Measurements from ENCODE around the gene ZNF385C.

Gene ZNF385C

GRCh38 chr17:42124256-42124655, 26.0 kb upstream of the ZNF385C start:
- no peak for DNase-seq

GRCh38 chr17:42122371-42123303, 24.4 kb upstream of the ZNF385C start, which contains the start of gene HSPB9:
Gene HSPB9 (plus strand): TSS chr17:42122804. CDS start chr17:42122851, 47 bp downstream.
- DNase-seq = peak; percentile 92

GRCh38 chr17:42120770-42121769, 22.8 kb upstream of the ZNF385C start, which contains the start of gene KAT2A:
Gene KAT2A (minus strand): TSS chr17:42121367. CDS start chr17:42121304, 63 bp downstream.
- DNase-seq = peak; percentile 75

GRCh38 chr17:42120161-42120769, 22.0 kb upstream of the ZNF385C start:
- no peak for DNase-seq

- no peak for DNase-seq
Measured at GRCh38 chr17:42119301-42119700, 21.0 kb upstream of the ZNF385C start.

- DNase-seq = peak; percentile 35
Measured at GRCh38 chr17:42118545-42118944, 20.3 kb upstream of the ZNF385C start.

- DNase-seq = no peak
Measured at GRCh38 chr17:42118126-42118510, 19.8 kb upstream of the ZNF385C start.

- no peak for DNase-seq
Measured at GRCh38 chr17:42117397-42118125, 19.3 kb upstream of the ZNF385C start.

- DNase-seq = peak; percentile 55
Measured at GRCh38 chr17:42116705-42117396, 18.6 kb upstream of the ZNF385C start.

- DNase-seq = no peak
Measured at GRCh38 chr17:42114118-42114517, 15.8 kb upstream of the ZNF385C start.

- DNase-seq = no peak
Measured at GRCh38 chr17:42113293-42114069, 15.2 kb upstream of the ZNF385C start.

- peak; percentile 10 for DNase-seq
Measured at GRCh38 chr17:42112552-42113176, 14.4 kb upstream of the ZNF385C start, which contains the start of gene DHX58. Gene DHX58 (minus strand): TSS chr17:42112714. CDS start chr17:42111892, 822 bp downstream.

GRCh38 chr17:42111871-42112551, 13.7 kb upstream of the ZNF385C start:
- DNase-seq = no peak

GRCh38 chr17:42111265-42111636, 13.0 kb upstream of the ZNF385C start:
- DNase-seq = no peak

- no peak for DNase-seq
Measured at GRCh38 chr17:42110301-42111264, 12.3 kb upstream of the ZNF385C start.

GRCh38 chr17:42109086-42109485, 10.8 kb upstream of the ZNF385C start:
- DNase-seq = no peak

GRCh38 chr17:42107597-42108576, 9.6 kb upstream of the ZNF385C start:
- peak; percentile 96 for DNase-seq
